HG03175 (cell line): Measurements from ENCODE around the gene CPHXL2.
A peak's percentile ranks its signal among the peaks of the same experiment; 100 is the strongest.

Source experiments
- ATAC-seq: cut with Tn5 transposase; IDR thresholded peaks from one replicate; pipeline ENCODE4 v1.9.1; 2021; ENCODE audit warnings: mild to moderate bottlenecking, moderate library complexity; ENCODE audit not compliant: unreplicated experiment

The CPHXL2 gene

GRCh38 chr16:75644240-75645012, 32.4 kb downstream of the CPHXL2 start:
- ATAC-seq = no peak

- ATAC-seq = no peak
Observed at GRCh38 chr16:75640598-75640997, 36.2 kb downstream of the CPHXL2 start.

- ATAC-seq = no peak
Observed at GRCh38 chr16:75635036-75635435, 41.8 kb downstream of the CPHXL2 start.

GRCh38 chr16:75632857-75633256, 44.0 kb downstream of the CPHXL2 start:
- ATAC-seq = no peak

- no peak for ATAC-seq
Observed at GRCh38 chr16:75630052-75630451, 46.8 kb downstream of the CPHXL2 start.

- no peak for ATAC-seq
Observed at GRCh38 chr16:75629132-75629531, 47.7 kb downstream of the CPHXL2 start.

- no peak for ATAC-seq
Observed at GRCh38 chr16:75628351-75628750, 48.5 kb downstream of the CPHXL2 start.

- no peak for ATAC-seq
Observed at GRCh38 chr16:75627851-75628250, 49.0 kb downstream of the CPHXL2 start.

- no peak for ATAC-seq
Observed at GRCh38 chr16:75626806-75627205, 50.0 kb downstream of the CPHXL2 start.

- no peak for ATAC-seq
Observed at GRCh38 chr16:75624921-75625334, 51.9 kb downstream of the CPHXL2 start.

GRCh38 chr16:75622761-75623605, 53.8 kb downstream of the CPHXL2 start, which contains the start of gene ADAT1:
TSS of gene ADAT1 (minus strand) at chr16:75623281. CDS start at chr16:75620799, 2,482 bp downstream.
- ATAC-seq = peak; percentile 97

GRCh38 chr16:75621170-75621477, 55.7 kb downstream of the CPHXL2 start:
- ATAC-seq = no peak

GRCh38 chr16:75620326-75621169, 56.3 kb downstream of the CPHXL2 start:
- ATAC-seq = no peak

GRCh38 chr16:75618780-75619179, 58.0 kb downstream of the CPHXL2 start:
- no peak for ATAC-seq

- no peak for ATAC-seq
Observed at GRCh38 chr16:75617121-75617520, 59.7 kb downstream of the CPHXL2 start.

GRCh38 chr16:75616521-75617010, 60.2 kb downstream of the CPHXL2 start:
- ATAC-seq = no peak

- no peak for ATAC-seq
Observed at GRCh38 chr16:75615619-75616018, 61.2 kb downstream of the CPHXL2 start.

GRCh38 chr16:75614066-75614897, 62.5 kb downstream of the CPHXL2 start:
- ATAC-seq = no peak
